ENCODE measurements around the gene HSF2BP.

Gene HSF2BP

DNA sequence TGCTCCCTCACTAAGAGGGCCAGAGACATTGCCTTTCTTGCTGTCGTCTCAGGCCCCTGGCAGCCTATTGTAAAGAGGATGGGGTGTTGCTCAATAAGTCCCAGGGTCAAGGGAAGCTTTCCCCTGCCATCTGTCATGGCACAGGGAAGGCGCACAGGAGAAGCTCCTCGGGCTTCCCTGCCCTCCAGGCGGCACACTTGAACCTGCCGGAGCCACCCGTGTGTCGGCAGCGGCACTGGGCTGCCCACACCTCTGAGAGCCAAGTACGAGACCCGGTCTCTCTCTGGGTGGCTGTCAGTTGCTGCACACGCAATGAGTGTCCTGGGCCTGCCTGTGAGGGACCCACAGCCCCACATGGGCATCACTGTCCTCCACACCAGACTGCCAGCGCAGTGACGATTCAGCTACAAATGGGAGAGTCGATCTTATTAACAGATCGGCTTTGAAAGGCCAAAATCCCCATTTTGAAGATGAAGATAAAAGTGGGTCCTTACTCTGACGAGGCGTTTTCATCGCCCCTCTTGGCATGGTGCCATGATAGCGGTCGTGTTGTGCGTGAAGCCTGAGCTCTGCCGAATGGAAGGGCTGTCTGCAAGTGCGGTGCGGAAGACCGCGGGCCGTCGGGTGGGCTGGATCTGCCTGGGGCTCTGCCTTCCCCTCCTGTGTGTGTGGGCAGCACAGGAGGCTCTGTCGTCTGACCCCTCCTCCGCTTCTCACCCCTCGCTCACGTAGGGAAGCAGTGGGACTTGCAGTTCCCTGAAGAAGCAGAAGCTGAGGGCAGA lies 30.5 kb upstream of the HSF2BP start:
- Histone ChIP-seq H2AFZ (ENCODE audit: insufficient read depth, low read length, poor library complexity) (no peak overlapping the region), H4K8ac (ENCODE audit: low read depth, low read length) (no peak overlapping the region), H3K14ac (ENCODE audit: low read length) (no peak overlapping the region), H3K4ac (ENCODE audit: low read depth, low read length) (no peak overlapping the region), H3K27me3 (ENCODE audit: insufficient read depth, low read length) (no peaks in the 10 kb centered on the region), H2BK120ac (ENCODE audit: insufficient read depth, low read length, poor library complexity) (no peak overlapping the region), H3K4me2 (ENCODE audit: low read length) (no peak overlapping the region), H3K9ac (ENCODE audit: low read length) (no peak overlapping the region), H3K9me3 (ENCODE audit: insufficient read depth, low read depth, low read length) (peaks cover 2% of the 10 kb centered on the region), H3K18ac (ENCODE audit: low read length) (no peak overlapping the region), H2BK12ac (ENCODE audit: low read length) (no peak overlapping the region), H3K79me2 (ENCODE audit: control insufficient read depth, insufficient read depth, low read length, poor library complexity) (no peaks in the 10 kb centered on the region), H4K91ac (ENCODE audit: low read depth, low read length) (no peak overlapping the region), H2BK5ac (ENCODE audit: low read depth, low read length, poor library complexity) (no peak overlapping the region), H3K4me3 (ENCODE audit: low read depth, low read length) (no peak overlapping the region), H3K23ac (ENCODE audit: low read length) (no peak overlapping the region), H2AK5ac (ENCODE audit: low read length) (no peak overlapping the region), H3K36me3 (ENCODE audit: control insufficient read depth in 1 of 2, insufficient read depth in 2 of 2, low read length in 2 of 2) (peaks cover 58 to 77% of the 10 kb centered on the region in 2 experiments), H3K4me1 (ENCODE audit: control insufficient read depth in 1 of 2, insufficient read depth in 2 of 2, low read length in 2 of 2) (peaks cover 11 to 17% of the 10 kb centered on the region in 2 experiments), H3K27ac (ENCODE audit: low read depth, low read length) (no peak overlapping the region), H3K79me1 (ENCODE audit: low read length) (peaks cover 3% of the 10 kb centered on the region), H4K12ac (ENCODE audit: low read depth, low read length) (no peak overlapping the region)
- no CpG with 5 or more reads among the region's 32 CpGs for WGBS (ENCODE audit: extremely low coverage, insufficient coverage, insufficient read length)
- DNase-seq, result no peak

GRCh38 chr21:43688906-43689305 lies 29.6 kb upstream of the HSF2BP start:
- no peak overlapping the region for H3K4ac ChIP-seq (ENCODE audit: low read depth, low read length)
- H3K4me1 ChIP-seq (ENCODE audit: control insufficient read depth in 1 of 2, insufficient read depth in 2 of 2, low read length in 2 of 2), result peaks cover 11 to 17% of the 10 kb centered on the region in 2 experiments
- H3K4me3 ChIP-seq (ENCODE audit: low read depth, low read length), result no peak overlapping the region
- no peak overlapping the region for H3K4me2 ChIP-seq (ENCODE audit: low read length)
- no peak overlapping the region for H3K27ac ChIP-seq (ENCODE audit: low read depth, low read length)
- WGBS (ENCODE audit: extremely low coverage, insufficient coverage, insufficient read length), result no CpG with 5 or more reads among the region's 12 CpGs
- peaks cover 2% of the 10 kb centered on the region for H3K9me3 ChIP-seq (ENCODE audit: insufficient read depth, low read depth, low read length)
- H3K18ac ChIP-seq (ENCODE audit: low read length), result peak overlapping the region; percentile 8
- no peaks in the 10 kb centered on the region for H3K27me3 ChIP-seq (ENCODE audit: insufficient read depth, low read length)
- no peak for DNase-seq
- H3K14ac ChIP-seq (ENCODE audit: low read length), result no peak overlapping the region
- peaks cover 49 to 74% of the 10 kb centered on the region in 2 experiments for H3K36me3 ChIP-seq (ENCODE audit: control insufficient read depth in 1 of 2, insufficient read depth in 2 of 2, low read length in 2 of 2)
- H3K9ac ChIP-seq (ENCODE audit: low read length), result no peak overlapping the region
- no peaks in the 10 kb centered on the region for H3K79me2 ChIP-seq (ENCODE audit: control insufficient read depth, insufficient read depth, low read length, poor library complexity)
- no peak overlapping the region for H4K12ac ChIP-seq (ENCODE audit: low read depth, low read length)
- no peak overlapping the region for H4K91ac ChIP-seq (ENCODE audit: low read depth, low read length)
- H2BK12ac ChIP-seq (ENCODE audit: low read length), result no peak overlapping the region
- H2BK5ac ChIP-seq (ENCODE audit: low read depth, low read length, poor library complexity), result no peak overlapping the region
- H2AFZ ChIP-seq (ENCODE audit: insufficient read depth, low read length, poor library complexity), result no peak overlapping the region
- H2BK120ac ChIP-seq (ENCODE audit: insufficient read depth, low read length, poor library complexity), result no peak overlapping the region
- H3K23ac ChIP-seq (ENCODE audit: low read length), result no peak overlapping the region
- peaks cover 3% of the 10 kb centered on the region for H3K79me1 ChIP-seq (ENCODE audit: low read length)
- H4K8ac ChIP-seq (ENCODE audit: low read depth, low read length), result no peak overlapping the region
- H2AK5ac ChIP-seq (ENCODE audit: low read length), result no peak overlapping the region

GRCh38 chr21:43687566-43688399 lies 28.5 kb upstream of the HSF2BP start:
- Histone ChIP-seq H3K4me2 (ENCODE audit: low read length) (no peak overlapping the region), H2BK12ac (ENCODE audit: low read length) (peak overlapping the region; percentile 42), H3K14ac (ENCODE audit: low read length) (peak overlapping the region; percentile 38), H2AK5ac (ENCODE audit: low read length) (no peak overlapping the region), H3K9me3 (ENCODE audit: insufficient read depth, low read depth, low read length) (peaks cover 2% of the 10 kb centered on the region), H3K79me1 (ENCODE audit: low read length) (peaks cover 3% of the 10 kb centered on the region), H3K27ac (ENCODE audit: low read depth, low read length) (peak overlapping the region; percentile 26), H2BK120ac (ENCODE audit: insufficient read depth, low read length, poor library complexity) (no peak overlapping the region), H3K79me2 (ENCODE audit: control insufficient read depth, insufficient read depth, low read length, poor library complexity) (no peaks in the 10 kb centered on the region), H4K91ac (ENCODE audit: low read depth, low read length) (peak overlapping the region; percentile 20), H3K4ac (ENCODE audit: low read depth, low read length) (no peak overlapping the region), H2AFZ (ENCODE audit: insufficient read depth, low read length, poor library complexity) (no peak overlapping the region), H3K4me3 (ENCODE audit: low read depth, low read length) (no peak overlapping the region), H3K23ac (ENCODE audit: low read length) (no peak overlapping the region), H3K36me3 (ENCODE audit: control insufficient read depth in 1 of 2, insufficient read depth in 2 of 2, low read length in 2 of 2) (peaks cover 42 to 68% of the 10 kb centered on the region in 2 experiments), H4K8ac (ENCODE audit: low read depth, low read length) (peak overlapping the region; percentile 43), H3K27me3 (ENCODE audit: insufficient read depth, low read length) (no peaks in the 10 kb centered on the region), H3K9ac (ENCODE audit: low read length) (no peak overlapping the region), H3K4me1 (ENCODE audit: control insufficient read depth in 1 of 2, insufficient read depth in 2 of 2, low read length in 2 of 2) (peaks cover 11 to 17% of the 10 kb centered on the region in 2 experiments), H3K18ac (ENCODE audit: low read length) (peak overlapping the region; percentile 27), H4K12ac (ENCODE audit: low read depth, low read length) (no peak overlapping the region), H2BK5ac (ENCODE audit: low read depth, low read length, poor library complexity) (no peak overlapping the region)
- no CpG with 5 or more reads among the region's 27 CpGs for WGBS (ENCODE audit: extremely low coverage, insufficient coverage, insufficient read length)
- no peak for DNase-seq

- no peak for DNase-seq
- Histone ChIP-seq H3K4ac (ENCODE audit: low read depth, low read length) (no peak overlapping the region), H3K9me3 (ENCODE audit: insufficient read depth, low read depth, low read length) (peaks cover 4% of the 10 kb centered on the region), H3K79me1 (ENCODE audit: low read length) (peaks cover 3% of the 10 kb centered on the region), H4K8ac (ENCODE audit: low read depth, low read length) (no peak overlapping the region), H4K91ac (ENCODE audit: low read depth, low read length) (no peak overlapping the region), H3K23ac (ENCODE audit: low read length) (no peak overlapping the region), H4K12ac (ENCODE audit: low read depth, low read length) (no peak overlapping the region), H3K27ac (ENCODE audit: low read depth, low read length) (no peak overlapping the region), H2BK5ac (ENCODE audit: low read depth, low read length, poor library complexity) (no peak overlapping the region), H3K9ac (ENCODE audit: low read length) (no peak overlapping the region), H2AK5ac (ENCODE audit: low read length) (no peak overlapping the region), H3K36me3 (ENCODE audit: control insufficient read depth in 1 of 2, insufficient read depth in 2 of 2, low read length in 2 of 2) (peaks cover 43 to 67% of the 10 kb centered on the region in 2 experiments), H2BK120ac (ENCODE audit: insufficient read depth, low read length, poor library complexity) (no peak overlapping the region), H2AFZ (ENCODE audit: insufficient read depth, low read length, poor library complexity) (no peak overlapping the region), H3K27me3 (ENCODE audit: insufficient read depth, low read length) (no peaks in the 10 kb centered on the region), H3K14ac (ENCODE audit: low read length) (no peak overlapping the region), H3K18ac (ENCODE audit: low read length) (no peak overlapping the region), H3K79me2 (ENCODE audit: control insufficient read depth, insufficient read depth, low read length, poor library complexity) (no peaks in the 10 kb centered on the region), H3K4me1 (ENCODE audit: control insufficient read depth in 1 of 2, insufficient read depth in 2 of 2, low read length in 2 of 2) (peaks cover 11 to 17% of the 10 kb centered on the region in 2 experiments), H2BK12ac (ENCODE audit: low read length) (no peak overlapping the region), H3K4me3 (ENCODE audit: low read depth, low read length) (no peak overlapping the region), H3K4me2 (ENCODE audit: low read length) (no peak overlapping the region)
- no CpG with 5 or more reads among the region's 21 CpGs for WGBS (ENCODE audit: extremely low coverage, insufficient coverage, insufficient read length)
Measured at GRCh38 chr21:43686811-43687565, 27.7 kb upstream of the HSF2BP start.
